ENCODE results near the gene SLC6A1.

SLC6A1 gene

GRCh38 chr3:11062704-11063103 is 70.2 kb downstream of the SLC6A1 start:
- TF ChIP-seq REST (IDR thresholded peaks at IDR 0.05; ENCODE audit: insufficient read depth in 1 of 2, low read depth in 2 of 2, low read length in 2 of 2) = no peak
- TF ChIP-seq FOXP2 (optimal IDR thresholded peaks at IDR 0.05; ENCODE audit: borderline replicate concordance, extremely low read depth, extremely low read length, insufficient read depth) = no peak
- no peak for TF ChIP-seq POLR2AphosphoS5 (IDR thresholded peaks at IDR 0.05; ENCODE audit: low read depth, low read length)
- TF ChIP-seq TAF1 (IDR thresholded peaks at IDR 0.05; ENCODE audit: borderline replicate concordance, insufficient read depth, low read length) = no peak
- no peak for TF ChIP-seq SIN3A (IDR thresholded peaks at IDR 0.05; ENCODE audit: borderline replicate concordance, insufficient read depth, low read length)

GRCh38 chr3:11071096-11071755 is 78.7 kb downstream of the SLC6A1 start:
- TF ChIP-seq SIN3A (IDR thresholded peaks at IDR 0.05; ENCODE audit: borderline replicate concordance, insufficient read depth, low read length) = no peak
- no peak for TF ChIP-seq TAF1 (IDR thresholded peaks at IDR 0.05; ENCODE audit: borderline replicate concordance, insufficient read depth, low read length)
- no peak for TF ChIP-seq POLR2AphosphoS5 (IDR thresholded peaks at IDR 0.05; ENCODE audit: low read depth, low read length)
- no peak for TF ChIP-seq FOXP2 (optimal IDR thresholded peaks at IDR 0.05; ENCODE audit: borderline replicate concordance, extremely low read depth, extremely low read length, insufficient read depth)
- no peak for TF ChIP-seq REST (IDR thresholded peaks at IDR 0.05; ENCODE audit: insufficient read depth in 1 of 2, low read depth in 2 of 2, low read length in 2 of 2)

- TF ChIP-seq REST (IDR thresholded peaks at IDR 0.05; ENCODE audit: insufficient read depth in 1 of 2, low read depth in 2 of 2, low read length in 2 of 2) = no peak
- TF ChIP-seq POLR2AphosphoS5 (IDR thresholded peaks at IDR 0.05; ENCODE audit: low read depth, low read length) = no peak
- no peak for TF ChIP-seq FOXP2 (optimal IDR thresholded peaks at IDR 0.05; ENCODE audit: borderline replicate concordance, extremely low read depth, extremely low read length, insufficient read depth)
- TF ChIP-seq SIN3A (IDR thresholded peaks at IDR 0.05; ENCODE audit: borderline replicate concordance, insufficient read depth, low read length) = no peak
- TF ChIP-seq TAF1 (IDR thresholded peaks at IDR 0.05; ENCODE audit: borderline replicate concordance, insufficient read depth, low read length) = no peak
These were observed 80.1 kb downstream of the SLC6A1 start for GRCh38 chr3:11072631-11073030.

GRCh38 chr3:11074011-11074410 is 81.5 kb downstream of the SLC6A1 start:
- TF ChIP-seq POLR2AphosphoS5 (IDR thresholded peaks at IDR 0.05; ENCODE audit: low read depth, low read length) (no peak), REST (IDR thresholded peaks at IDR 0.05; ENCODE audit: insufficient read depth in 1 of 2, low read depth in 2 of 2, low read length in 2 of 2) (no peak), SIN3A (IDR thresholded peaks at IDR 0.05; ENCODE audit: borderline replicate concordance, insufficient read depth, low read length) (no peak), TAF1 (IDR thresholded peaks at IDR 0.05; ENCODE audit: borderline replicate concordance, insufficient read depth, low read length) (no peak), FOXP2 (optimal IDR thresholded peaks at IDR 0.05; ENCODE audit: borderline replicate concordance, extremely low read depth, extremely low read length, insufficient read depth) (no peak)

Data from PFSK-1 (cell line).